Smooth muscle cell (in vitro differentiated cells): ENCODE results near the gene CDC27. TPM values are rescaled to one million over a fixed set of nuclear protein-coding genes. Genes with fewer than 3 reads are reported as not detected.
"Not testable (repeated sequence)": the region's sequence is repeated elsewhere in the genome, so short reads cannot be mapped to it uniquely, and the experiment has no call there.

Source experiments
- DNase-seq: peaks from one replicate; lab custom pipeline; 2025; ENCODE audit not compliant: unreplicated experiment; lab: John Stamatoyannopoulos, UW
- H2AFZ ChIP-seq: fragments of 200-600 bp; sonication (generic); 2 replicates; pipeline ENCODE4 v1.6.0; 2016; ENCODE audit warnings: antibody characterized with exemption, low read depth, mild to moderate bottlenecking
- H3F3A ChIP-seq: fragments of 200-600 bp; sonication (generic); 2 replicates; pipeline ENCODE4 v1.6.0; 2017; ENCODE audit warnings: antibody characterized with exemption, low read depth
- H3K27ac ChIP-seq: fragments of 200-600 bp; sonication (generic); 2 replicates; pipeline ENCODE4 v1.5.1; 2016; ENCODE audit warnings: low read depth, mild to moderate bottlenecking
- H3K27me3 ChIP-seq: fragments of 200-600 bp; sonication (generic); 2 replicates; pipeline ENCODE4 v1.6.1; 2016; ENCODE audit warnings: low read depth, mild to moderate bottlenecking
- H3K36me3 ChIP-seq: fragments of 200-600 bp; sonication (generic); 2 replicates; pipeline ENCODE4 v1.5.1; 2016; ENCODE audit warnings: low read depth
- H3K4me1 ChIP-seq: fragments of 200-600 bp; sonication (generic); 2 replicates; pipeline ENCODE4 v1.5.1; 2016; ENCODE audit warnings: low read depth
- H3K4me2 ChIP-seq: fragments of 200-600 bp; sonication (generic); 2 replicates; pipeline ENCODE4 v1.6.0; 2016; ENCODE audit warnings: mild to moderate bottlenecking
- H3K4me3 ChIP-seq: fragments of 200-600 bp; sonication (generic); 2 replicates; pipeline ENCODE4 v1.5.1; 2016; ENCODE audit warnings: mild to moderate bottlenecking
- H3K79me2 ChIP-seq: fragments of 200-600 bp; sonication (generic); 2 replicates; pipeline ENCODE4 v1.6.0; 2016; ENCODE audit warnings: low read depth, mild to moderate bottlenecking
- H3K9ac ChIP-seq: fragments of 200-600 bp; sonication (generic); 2 replicates; pipeline ENCODE4 v1.6.0; 2016; ENCODE audit warnings: low read depth
- H3K9me3 ChIP-seq: fragments of 200-600 bp; sonication (generic); replicated peaks from 2 replicates; pipeline ENCODE4 v1.5.1; 2016; ENCODE audit warnings: low read depth
- H4K20me1 ChIP-seq: fragments of 200-600 bp; sonication (generic); 2 replicates; pipeline ENCODE4 v1.6.0; 2016; ENCODE audit warnings: low read depth
- CTCF ChIP-seq: fragments of 200-600 bp; sonication (generic); IDR thresholded peaks from 2 replicates; pipeline ENCODE4 v1.5.1; 2017; ENCODE audit warnings: borderline replicate concordance, mild to moderate bottlenecking, antibody characterized with exemption; ENCODE audit not compliant: insufficient read depth, poor library complexity, severe bottlenecking
- WGBS: methylation state at CpG from one replicate; pipeline ENCODE4 v1.1.7; 2016; ENCODE audit warnings: low lambda C conversion rate; 5-methylcytosine and 5-hydroxymethylcytosine counted together
- polyA plus RNA-seq: library from polyadenylated mRNA; unstranded; fragments of >200 nt; fragmentation: Nextera tagmentation; extraction: Ambion mirVana; gene quantifications from 2 replicates; pipeline ENCODE4 v1.2.1, GENCODE V29; 2016
- total RNA-seq: library from RNA; depleted of rRNA; stranded (reverse); fragments of >200 nt; gene quantifications from 2 replicates; pipeline ENCODE4 v1.2.3, GENCODE V29; 2014

Gene CDC27
- total and polyA plus RNA-seq, 2 experiments from 2014 or later, result 53.1 to 101 TPM

GRCh38 chr17:47177261-47177660 lies 11.8 kb downstream of the CDC27 start:
- Histone ChIP-seq H3K36me3 (peaks cover 9% of the 10 kb centered on the region), H3K4me2 (no peak overlapping the region), H3K27me3 (no peaks in the 10 kb centered on the region), H3K9me3 (no peaks in the 10 kb centered on the region), H3K4me3 (no peak overlapping the region), H3K79me2 (peaks cover 100% of the 10 kb centered on the region), H3K9ac (no peak overlapping the region), H2AFZ (no peak overlapping the region), H3K27ac (no peak overlapping the region), H3K4me1 (no peaks in the 10 kb centered on the region), H3F3A (no peaks in the 10 kb centered on the region), H4K20me1 (peaks cover 99% of the 10 kb centered on the region)
- no peak for DNase-seq
- no peak for TF ChIP-seq CTCF
- 95% methylated on average over 7 of the region's 7 CpGs for WGBS

GRCh38 chr17:47176389-47176826 lies 12.7 kb downstream of the CDC27 start:
- no peak overlapping the region for H3K4me2 ChIP-seq

GRCh38 chr17:47174823-47175222 lies 14.3 kb downstream of the CDC27 start:
- Histone ChIP-seq H4K20me1 (peaks cover 100% of the 10 kb centered on the region), H3K79me2 (peaks cover 100% of the 10 kb centered on the region)
- 100% methylated on average over 8 of the region's 8 CpGs for WGBS
- not testable (repeated sequence) for H3F3A ChIP-seq, H2AFZ ChIP-seq, H3K9ac ChIP-seq, H3K4me2 ChIP-seq, H3K36me3 ChIP-seq, H3K4me3 ChIP-seq, H3K27me3 ChIP-seq, DNase-seq, H3K27ac ChIP-seq, H3K4me1 ChIP-seq, H3K9me3 ChIP-seq

More at GRCh38 chr17:47176389-47176826, 12.7 kb downstream of the CDC27 start:
- peaks cover 99% of the 10 kb centered on the region for H4K20me1 ChIP-seq
- H2AFZ ChIP-seq, result no peak overlapping the region
- H3K9ac ChIP-seq, result no peak overlapping the region
- peaks cover 9% of the 10 kb centered on the region for H3K36me3 ChIP-seq
- H3K4me3 ChIP-seq, result no peak overlapping the region
- H3K79me2 ChIP-seq, result peaks cover 100% of the 10 kb centered on the region
- H3K27me3 ChIP-seq, result no peaks in the 10 kb centered on the region
- H3F3A ChIP-seq, result no peaks in the 10 kb centered on the region
- H3K9me3 ChIP-seq, result no peaks in the 10 kb centered on the region
- no peak for DNase-seq
- 88% methylated on average over 2 of the region's 2 CpGs for WGBS
- H3K4me1 ChIP-seq, result no peaks in the 10 kb centered on the region
- H3K27ac ChIP-seq, result no peak overlapping the region
- TF ChIP-seq CTCF, result no peak

- no peak for DNase-seq
- Histone ChIP-seq H3K79me2 (peaks cover 94% of the 10 kb centered on the region), H3K9me3 (no peaks in the 10 kb centered on the region), H3F3A (no peaks in the 10 kb centered on the region), H3K4me3 (no peak overlapping the region), H3K27me3 (no peaks in the 10 kb centered on the region), H3K4me2 (no peak overlapping the region), H2AFZ (no peak overlapping the region), H3K36me3 (peaks cover 9% of the 10 kb centered on the region), H4K20me1 (peaks cover 100% of the 10 kb centered on the region), H3K4me1 (no peaks in the 10 kb centered on the region), H3K9ac (no peak overlapping the region), H3K27ac (no peak overlapping the region)
- 87% methylated on average over 2 of the region's 2 CpGs for WGBS
- TF ChIP-seq CTCF, result no peak
These were observed 16.2 kb downstream of the CDC27 start for GRCh38 chr17:47172696-47173565.
